HG03280 (cell line): Measurements from ENCODE around the gene GSDME.

ENCODE experiments used
- ATAC-seq: cut with Tn5 transposase; IDR thresholded peaks from one replicate; pipeline ENCODE4 v1.9.1; 2021; ENCODE audit warnings: mild to moderate bottlenecking, moderate library complexity; ENCODE audit not compliant: unreplicated experiment

GSDME gene

GRCh38 chr7:24773646-24774045 lies 16.4 kb upstream of the GSDME start:
- ATAC-seq: no peak

GRCh38 chr7:24769851-24770250 lies 12.6 kb upstream of the GSDME start:
- no peak for ATAC-seq

- no peak for ATAC-seq
Measured at GRCh38 chr7:24769014-24769830, 12.0 kb upstream of the GSDME start.

- no peak for ATAC-seq
Measured at GRCh38 chr7:24767878-24768569, 10.8 kb upstream of the GSDME start.

GRCh38 chr7:24764972-24765744 lies 7.9 kb upstream of the GSDME start:
- ATAC-seq: no peak

- ATAC-seq: no peak
Measured at GRCh38 chr7:24764011-24764410, 6.7 kb upstream of the GSDME start.

- no peak for ATAC-seq
Measured at GRCh38 chr7:24763303-24763901, 6.1 kb upstream of the GSDME start.

- ATAC-seq: no peak
Measured at GRCh38 chr7:24762771-24763170, 5.5 kb upstream of the GSDME start.

GRCh38 chr7:24760968-24761367 lies 3.7 kb upstream of the GSDME start:
- no peak for ATAC-seq

- ATAC-seq: no peak
Measured at GRCh38 chr7:24756545-24757352, 515 bp downstream of the GSDME start.

GRCh38 chr7:24755541-24756407 lies 1.5 kb downstream of the GSDME start:
- peak; percentile 72 for ATAC-seq

GRCh38 chr7:24754906-24755506 lies 2.3 kb downstream of the GSDME start:
- ATAC-seq: no peak

- ATAC-seq: no peak
Measured at GRCh38 chr7:24752073-24752800, 5.0 kb downstream of the GSDME start.

- no peak for ATAC-seq
Measured at GRCh38 chr7:24751484-24751883, 5.8 kb downstream of the GSDME start.

- no peak for ATAC-seq
Measured at GRCh38 chr7:24750441-24751055, 6.7 kb downstream of the GSDME start.

GRCh38 chr7:24748521-24748920 lies 8.7 kb downstream of the GSDME start:
- ATAC-seq: no peak

GRCh38 chr7:24745355-24745754 lies 11.9 kb downstream of the GSDME start:
- no peak for ATAC-seq

- no peak for ATAC-seq
Measured at GRCh38 chr7:24743471-24743870, 13.8 kb downstream of the GSDME start.
